Measurements from ENCODE around the gene EMSY.

The EMSY gene

DNA sequence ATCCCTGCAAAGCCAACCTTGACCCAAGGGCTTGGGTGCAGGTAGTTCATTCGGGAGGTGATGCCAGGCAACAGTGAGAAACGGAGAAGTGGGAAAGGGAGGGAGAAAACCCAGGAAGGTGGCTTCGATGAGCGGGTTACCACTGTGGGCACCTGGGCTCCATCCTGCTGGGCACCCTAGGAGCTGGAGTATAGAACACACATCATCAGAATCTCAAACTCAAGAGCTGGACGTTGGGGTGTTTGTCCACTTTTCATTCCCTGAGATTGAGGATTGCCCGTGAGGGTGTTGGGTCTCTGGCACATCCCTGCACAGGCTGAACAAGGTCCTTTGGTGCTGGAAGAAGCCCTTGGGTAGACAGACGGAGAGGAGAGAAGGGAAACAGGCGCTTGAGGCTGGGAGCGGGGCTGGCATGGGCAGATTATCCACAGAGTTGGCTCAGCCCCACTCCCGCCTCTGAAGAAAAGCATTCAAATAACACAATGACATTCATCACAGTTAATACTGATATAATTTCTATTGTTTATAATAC lies 155.4 kb downstream of the EMSY start:
- no peak for DNase-seq

GRCh38 chr11:76601272-76601671 lies 156.5 kb downstream of the EMSY start:
- DNase-seq = no peak

GRCh38 chr11:76601724-76602123 lies 156.9 kb downstream of the EMSY start:
- DNase-seq = no peak

DNA sequence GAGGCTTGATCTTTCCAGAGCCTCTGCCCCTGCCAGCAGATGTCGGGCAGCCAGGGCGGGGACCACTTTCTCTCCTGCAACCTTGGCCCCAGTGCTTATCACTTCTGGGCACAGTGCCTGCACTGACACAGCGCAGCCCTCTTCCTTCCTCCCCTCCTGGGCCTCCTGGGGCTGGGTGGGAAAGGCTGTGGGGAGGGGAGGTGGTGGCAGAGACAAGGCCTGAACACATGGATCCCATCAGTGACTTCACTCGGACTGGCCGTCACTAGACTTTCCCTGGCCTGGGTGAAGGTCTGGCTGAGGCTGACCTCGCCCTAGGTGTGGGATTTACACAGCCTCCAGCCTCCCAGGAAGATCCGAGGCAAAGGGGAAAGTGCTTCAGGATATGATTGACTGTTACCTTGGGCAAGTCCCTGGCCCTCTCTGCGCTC lies 157.6 kb downstream of the EMSY start:
- DNase-seq = no peak

Measured in NCI-H345 (cell line).